Neural cell (in vitro differentiated cells): Measurements from ENCODE around the gene METTL8. TPM values are rescaled to one million over a fixed set of nuclear protein-coding genes. Genes with fewer than 3 reads are reported as not detected.

Source experiments
- H2AFZ ChIP-seq: fragments of 200-600, 300-800 bp; sonication (generic), shearing (Covaris generic); 2 replicates; pipeline ENCODE4 v1.6.0; 2014; ENCODE audit warnings: low read depth, mild to moderate bottlenecking, antibody characterized with exemption, low read length, moderate library complexity
- H3F3A ChIP-seq: fragments of 200-600 bp; shearing (Covaris generic); 2 replicates; pipeline ENCODE4 v1.6.1; 2016; ENCODE audit warnings: mild to moderate bottlenecking, moderate library complexity, mixed read lengths, antibody characterized with exemption, low read length; ENCODE audit not compliant: insufficient read depth, poor library complexity, severe bottlenecking
- H3K27ac ChIP-seq: fragments of 200-600, 300-800 bp; sonication (generic), shearing (Covaris generic); 2 replicates; pipeline ENCODE4 v1.5.1; 2014; ENCODE audit warnings: mild to moderate bottlenecking, low read length, moderate library complexity
- H3K27me3 ChIP-seq: fragments of 300-800, 200-600 bp; sonication (generic), shearing (Covaris generic); 2 replicates; pipeline ENCODE4 v1.6.0; 2014; ENCODE audit warnings: mild to moderate bottlenecking, low read depth, low read length, moderate library complexity; ENCODE audit not compliant: insufficient read depth
- H3K36me3 ChIP-seq: fragments of 300-800, 200-600 bp; sonication (generic), shearing (Covaris generic); 2 replicates; pipeline ENCODE4 v1.5.1; 2014; ENCODE audit warnings: mild to moderate bottlenecking, antibody characterized with exemption, low read length, moderate library complexity; ENCODE audit not compliant: insufficient read depth
- H3K4me2 ChIP-seq: fragments of 300-800, 200-600 bp; sonication (generic), shearing (Covaris generic); 2 replicates; pipeline ENCODE4 v1.6.0; 2014; ENCODE audit warnings: mild to moderate bottlenecking, low read length
- H3K4me3 ChIP-seq: fragments of 300-800, 200-600 bp; sonication (generic), shearing (Covaris generic); 2 replicates; pipeline ENCODE4 v1.5.1; 2014; ENCODE audit warnings: mild to moderate bottlenecking, low read length, moderate library complexity
- H3K79me2 ChIP-seq: fragments of 200-600 bp; shearing (Covaris generic); replicated peaks from 2 replicates; pipeline ENCODE4 v1.6.0; 2014; ENCODE audit warnings: mild to moderate bottlenecking, low read length, moderate library complexity; ENCODE audit not compliant: insufficient read depth
- H3K9ac ChIP-seq: fragments of 300-800, 200-600 bp; sonication (generic), shearing (Covaris generic); 2 replicates; pipeline ENCODE4 v1.6.1; 2016; ENCODE audit warnings: mild to moderate bottlenecking, low read length, mixed read lengths
- H3K9me2 ChIP-seq: fragments of 200-600 bp; shearing (Covaris generic); 2 replicates; pipeline ENCODE4 v1.6.1; 2016; ENCODE audit warnings: mild to moderate bottlenecking, low read length, mixed read lengths; ENCODE audit not compliant: insufficient read depth
- H3K9me3 ChIP-seq: fragments of 200-600, 300-800 bp; sonication (generic), shearing (Covaris generic); 2 replicates; pipeline ENCODE4 v1.6.1; 2016; ENCODE audit warnings: mild to moderate bottlenecking, mixed run types, low read length, moderate library complexity, mixed read lengths
- H4K20me1 ChIP-seq: fragments of 200-600 bp; shearing (Covaris generic); 2 replicates; pipeline ENCODE4 v1.6.1; 2016; ENCODE audit warnings: mild to moderate bottlenecking, mixed run types; ENCODE audit not compliant: insufficient read depth
- CTCF ChIP-seq: fragments of 450-650 bp; IDR thresholded peaks from 2 replicates; pipeline ENCODE4 v1.5.1; 2014; ENCODE audit warnings: antibody characterized with exemption, mild to moderate bottlenecking, moderate library complexity; ENCODE audit not compliant: poor library complexity, severe bottlenecking
- EP300 ChIP-seq: fragments of 450-650 bp; conservative IDR thresholded peaks from 2 replicates; pipeline ENCODE4 v1.6.1; 2014; ENCODE audit warnings: antibody characterized with exemption, mild to moderate bottlenecking, moderate library complexity; ENCODE audit not compliant: poor library complexity, severe bottlenecking
- EZH2 ChIP-seq: fragments of 200-600, 300-800 bp; shearing (Covaris generic), sonication (generic); IDR thresholded peaks from 2 replicates; pipeline ENCODE4 v1.6.1; 2014; ENCODE audit warnings: antibody characterized with exemption, low read length, borderline replicate concordance, mild to moderate bottlenecking; ENCODE audit not compliant: insufficient read depth, poor library complexity, severe bottlenecking
- MXI1 ChIP-seq: fragments of 450-650 bp; conservative IDR thresholded peaks from 2 replicates; pipeline ENCODE4 v1.6.1; 2014; ENCODE audit warnings: antibody characterized with exemption, mild to moderate bottlenecking; ENCODE audit not compliant: poor library complexity, severe bottlenecking
- POLR2AphosphoS5 ChIP-seq: IDR thresholded peaks from 2 replicates; pipeline ENCODE4 v1.6.1; 2012
- RAD21 ChIP-seq: fragments of 450-650 bp; conservative IDR thresholded peaks from 2 replicates; pipeline ENCODE4 v1.6.1; 2014; ENCODE audit warnings: antibody characterized with exemption, mild to moderate bottlenecking, moderate library complexity
- REST ChIP-seq: IDR thresholded peaks from 2 replicates; pipeline ENCODE4 v1.6.1; 2012; ENCODE audit warnings: borderline replicate concordance
- SMC3 ChIP-seq: fragments of 450-650 bp; conservative IDR thresholded peaks from 2 replicates; pipeline ENCODE4 v1.6.1; 2014; ENCODE audit warnings: antibody characterized with exemption, mild to moderate bottlenecking, moderate library complexity; ENCODE audit not compliant: poor library complexity
- TAF1 ChIP-seq: IDR thresholded peaks from 2 replicates; pipeline ENCODE4 v1.6.1; 2012; ENCODE audit warnings: low read depth
- polyA plus RNA-seq: library from polyadenylated mRNA; depleted of rRNA; stranded (reverse); fragments of >200 nt; gene quantifications from 2 replicates; pipeline ENCODE4 v1.2.3, GENCODE V29; 2014

The METTL8 gene
- polyA plus RNA-seq, 1 donor from 2014 or later = 13.7 TPM

- Histone ChIP-seq H3K27ac (no peak overlapping the region), H4K20me1 (no peaks in the 10 kb centered on the region), H3K36me3 (no peaks in the 10 kb centered on the region), H2AFZ (no peak overlapping the region), H3K79me2 (no peaks in the 10 kb centered on the region), H3K4me2 (no peak overlapping the region), H3K9me2 (no peaks in the 10 kb centered on the region), H3K9ac (no peak overlapping the region), H3K4me3 (no peak overlapping the region), H3K27me3 (no peaks in the 10 kb centered on the region), H3K9me3 (no peaks in the 10 kb centered on the region), H3F3A (no peaks in the 10 kb centered on the region)
- TF ChIP-seq EP300 (no peak), CTCF (peak; percentile 56), TAF1 (no peak), REST (no peak), MXI1 (no peak), POLR2AphosphoS5 (no peak), RAD21 (peak; percentile 61), EZH2 (no peak), SMC3 (peak; percentile 20)
Measured at GRCh38 chr2:171346723-171347557, 86.8 kb downstream of the METTL8 start.

GRCh38 chr2:171345971-171346722 is 87.6 kb downstream of the METTL8 start:
- H3K27ac ChIP-seq = no peak overlapping the region
- TF ChIP-seq EP300 (no peak), MXI1 (no peak), REST (no peak), TAF1 (no peak), POLR2AphosphoS5 (no peak), EZH2 (no peak), RAD21 (no peak), SMC3 (no peak), CTCF (no peak)
- no peaks in the 10 kb centered on the region for H4K20me1 ChIP-seq
- H3K79me2 ChIP-seq = no peaks in the 10 kb centered on the region
- H3K27me3 ChIP-seq = no peaks in the 10 kb centered on the region
- H3K9me2 ChIP-seq = no peaks in the 10 kb centered on the region
- no peaks in the 10 kb centered on the region for H3F3A ChIP-seq
- no peak overlapping the region for H2AFZ ChIP-seq
- no peak overlapping the region for H3K4me3 ChIP-seq
- no peak overlapping the region for H3K9ac ChIP-seq
- no peaks in the 10 kb centered on the region for H3K9me3 ChIP-seq
- no peak overlapping the region for H3K4me2 ChIP-seq
- no peaks in the 10 kb centered on the region for H3K36me3 ChIP-seq
